CD14-positive monocyte (primary cell): Measurements from ENCODE around the gene CYP46A1. TPM values are rescaled to one million over a fixed set of nuclear protein-coding genes. Genes with fewer than 3 reads are reported as not detected.

Experiments
- DNase-seq, 3 donors: peaks; one replicate each; pipeline ENCODE4 v3.0.0-alpha.2; 2011 to 2022
- H2AFZ ChIP-seq: 2 replicates; pipeline ENCODE4 v1.6.0; 2012; ENCODE audit warnings: mild to moderate bottlenecking, low read depth, low read length, inconsistent platforms; ENCODE audit not compliant: insufficient read depth, poor library complexity, severe bottlenecking
- H3K27ac ChIP-seq, 2 donors: 1 replicate in 1 of 2; 2 replicates in 1 of 2; pipeline ENCODE4 v1.5.1; 2012 to 2013; ENCODE audit warnings: low read length in 2 of 2, control low read depth in 1 of 2, inconsistent platforms in 1 of 2, low read depth in 1 of 2, mild to moderate bottlenecking in 1 of 2
- H3K27me3 ChIP-seq, 2 donors: one replicate each; pipeline versions ENCODE4 v1.6.0 to v1.6.1; 2011 to 2013; ENCODE audit warnings: low read length in 2 of 2; ENCODE audit not compliant: control insufficient read depth in 2 of 2, insufficient read depth in 2 of 2
- H3K36me3 ChIP-seq, 2 donors: replicated peaks in 1 of 2; 1 replicate in 1 of 2; 2 replicates in 1 of 2; pipeline versions ENCODE4 v1.5.1 to v1.6.1; 2012 to 2013; ENCODE audit warnings: low read length in 2 of 2, control low read depth in 1 of 2, inconsistent platforms in 1 of 2, mild to moderate bottlenecking in 1 of 2; ENCODE audit not compliant: insufficient read depth in 2 of 2, control insufficient read depth in 1 of 2
- H3K4me1 ChIP-seq, 2 donors: 1 replicate in 1 of 2; 2 replicates in 1 of 2; pipeline versions ENCODE4 v1.5.1 to v1.6.1; 2012 to 2013; ENCODE audit warnings: low read length in 2 of 2, control low read depth in 1 of 2, inconsistent platforms in 1 of 2, mild to moderate bottlenecking in 1 of 2, moderate library complexity in 1 of 2; ENCODE audit not compliant: insufficient read depth in 2 of 2, control insufficient read depth in 1 of 2
- H3K4me2 ChIP-seq: replicated peaks from 2 replicates; pipeline ENCODE3; 2012; ENCODE audit warnings: low read length, moderate library complexity, mild to moderate bottlenecking; ENCODE audit not compliant: poor library complexity, severe bottlenecking; ENCODE audit errors: extremely low read depth
- H3K4me3 ChIP-seq, 3 experiments: fragments of 200-600 bp in 1 of 3; sonication (generic) in 1 of 3; replicated peaks in 1 of 3; 1 replicate in 2 of 3; 2 replicates in 1 of 3; pipeline ENCODE4 v1.5.1; 2011 to 2013; ENCODE audit warnings: low read length in 3 of 3, mild to moderate bottlenecking in 3 of 3, control low read depth in 2 of 3, low read depth in 2 of 3, inconsistent platforms in 1 of 3, moderate library complexity in 1 of 3
- H3K79me2 ChIP-seq: 2 replicates; pipeline ENCODE4 v1.6.0; 2012; ENCODE audit warnings: mild to moderate bottlenecking, control low read depth, inconsistent platforms, low read length, moderate library complexity; ENCODE audit not compliant: insufficient read depth
- H3K9ac ChIP-seq: 2 replicates; pipeline ENCODE4 v1.6.0; 2017; ENCODE audit warnings: low read length, mild to moderate bottlenecking; ENCODE audit not compliant: insufficient read depth, poor library complexity, severe bottlenecking
- H3K9me3 ChIP-seq, 2 donors: replicated peaks in 1 of 2; 1 replicate in 1 of 2; 2 replicates in 1 of 2; pipeline versions ENCODE4 v1.5.1 to v1.6.1; 2012 to 2013; ENCODE audit warnings: low read length in 2 of 2, control low read depth in 1 of 2; ENCODE audit not compliant: control insufficient read depth in 1 of 2, insufficient read depth in 1 of 2
- H4K20me1 ChIP-seq: 2 replicates; pipeline ENCODE4 v1.6.0; 2012; ENCODE audit warnings: mild to moderate bottlenecking, low read length, control low read depth, moderate library complexity; ENCODE audit not compliant: insufficient read depth
- H3K27ac Mint-ChIP-seq, 7 donors: one replicate each; pipeline ENCODE4 v1.8.0; 2020; ENCODE audit warnings: mild to moderate bottlenecking in 7 of 7, mixed read lengths in 7 of 7, moderate library complexity in 6 of 7, inconsistent platforms in 2 of 7
- H3K27me3 Mint-ChIP-seq, 3 donors: one replicate each; pipeline ENCODE4 v1.8.0; 2021 to 2022; ENCODE audit warnings: low read depth in 3 of 3, mild to moderate bottlenecking in 3 of 3, mixed read lengths in 3 of 3, moderate library complexity in 3 of 3, inconsistent platforms in 1 of 3
- H3K36me3 Mint-ChIP-seq, 2 donors: one replicate each; pipeline ENCODE4 v1.8.0; 2020; ENCODE audit warnings: mixed read lengths in 2 of 2, inconsistent platforms in 1 of 2, mild to moderate bottlenecking in 1 of 2
- H3K4me1 Mint-ChIP-seq: one replicate; pipeline ENCODE4 v1.8.0; 2020; ENCODE audit warnings: mild to moderate bottlenecking, mixed read lengths
- H3K4me3 Mint-ChIP-seq, 2 donors: one replicate each; pipeline ENCODE4 v1.8.0; 2020; ENCODE audit warnings: mild to moderate bottlenecking in 2 of 2, mixed read lengths in 2 of 2, moderate library complexity in 1 of 2
- H3K9me3 Mint-ChIP-seq, 7 donors: one replicate each; pipeline ENCODE4 v1.8.0; 2020 to 2022; ENCODE audit warnings: mixed read lengths in 7 of 7, mild to moderate bottlenecking in 6 of 7, moderate library complexity in 6 of 7, inconsistent platforms in 2 of 7
- WGBS: methylation state at CpG from one replicate; pipeline ENCODE4 v1.1.5; 2013; ENCODE audit warnings: missing lambda C conversion rate; ENCODE audit not compliant: insufficient coverage; 5-methylcytosine and 5-hydroxymethylcytosine counted together
- intact Hi-C, 2 donors: fragments of 100-400 bp; cut with micrococcal nuclease; formaldehyde crosslinking; loops; one replicate each; pipeline versions ENCODE4 v1.15.0 to v1.15.1; 2023
- polyA plus RNA-seq, 3 donors: library from polyadenylated mRNA; depleted of rRNA in 1 of 3; unstranded in 2 of 3; stranded (reverse) in 1 of 3; fragments of 300-500 nt in 2 of 3; fragments of >200 nt in 1 of 3; fragmentation: Illumina TruSeq in 2 of 3; gene quantifications; 1 replicate in 2 of 3; 2 replicates in 1 of 3; pipeline ENCODE4 v1.2.3, GENCODE V29; 2012 to 2021
- TF ChIP-seq, protein P1 (sequence below): fragments of 200-600 bp; IDR thresholded peaks from one replicate; pipeline ENCODE4 v1.8.0; 2022; ENCODE audit warnings: antibody characterized with exemption, mild to moderate bottlenecking

CYP46A1 gene
- polyA plus RNA-seq, 3 donors: not detected

GRCh38 chr14:99691111-99691885 is 7.2 kb downstream of the CYP46A1 start:
- Histone ChIP-seq H4K20me1 (no peaks in the 10 kb centered on the region), H2AFZ (no peak overlapping the region), H3K4me3 (no peak overlapping the region), H3K27ac (no peak overlapping the region), H3K4me2 (no peak overlapping the region), H3K4me1 (no peaks in the 10 kb centered on the region), H3K9me3 (no peaks in the 10 kb centered on the region), H3K9ac (no peak overlapping the region), H3K27me3 (peaks cover 0 to 17% of the 10 kb centered on the region in 2 donors), H3K79me2 (no peaks in the 10 kb centered on the region), H3K36me3 (no peaks in the 10 kb centered on the region)
- Mint-ChIP-seq H3K9me3 (peaks cover 0 to 6% (median 0%) of the 10 kb centered on the region in 7 donors), H3K4me3 (no peak overlapping the region), H3K27me3 (peaks cover 32 to 51% (median 43%) of the 10 kb centered on the region in 3 donors), H3K4me1 (peaks cover 7% of the 10 kb centered on the region), H3K36me3 (no peaks in the 10 kb centered on the region), H3K27ac (no peak overlapping the region)
- DNase-seq: no peak
- intact Hi-C loops: no loop called here
- 90% methylated on average over 11 of the region's 13 CpGs for WGBS
- TF ChIP-seq, protein P1, sequence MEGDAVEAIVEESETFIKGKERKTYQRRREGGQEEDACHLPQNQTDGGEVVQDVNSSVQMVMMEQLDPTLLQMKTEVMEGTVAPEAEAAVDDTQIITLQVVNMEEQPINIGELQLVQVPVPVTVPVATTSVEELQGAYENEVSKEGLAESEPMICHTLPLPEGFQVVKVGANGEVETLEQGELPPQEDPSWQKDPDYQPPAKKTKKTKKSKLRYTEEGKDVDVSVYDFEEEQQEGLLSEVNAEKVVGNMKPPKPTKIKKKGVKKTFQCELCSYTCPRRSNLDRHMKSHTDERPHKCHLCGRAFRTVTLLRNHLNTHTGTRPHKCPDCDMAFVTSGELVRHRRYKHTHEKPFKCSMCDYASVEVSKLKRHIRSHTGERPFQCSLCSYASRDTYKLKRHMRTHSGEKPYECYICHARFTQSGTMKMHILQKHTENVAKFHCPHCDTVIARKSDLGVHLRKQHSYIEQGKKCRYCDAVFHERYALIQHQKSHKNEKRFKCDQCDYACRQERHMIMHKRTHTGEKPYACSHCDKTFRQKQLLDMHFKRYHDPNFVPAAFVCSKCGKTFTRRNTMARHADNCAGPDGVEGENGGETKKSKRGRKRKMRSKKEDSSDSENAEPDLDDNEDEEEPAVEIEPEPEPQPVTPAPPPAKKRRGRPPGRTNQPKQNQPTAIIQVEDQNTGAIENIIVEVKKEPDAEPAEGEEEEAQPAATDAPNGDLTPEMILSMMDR: no peak

GRCh38 chr14:99693918-99694317 is 9.8 kb downstream of the CYP46A1 start:
- H3K27ac ChIP-seq: no peak overlapping the region
- H3K36me3 ChIP-seq: no peaks in the 10 kb centered on the region
- no peaks in the 10 kb centered on the region for H3K36me3 Mint-ChIP-seq
- peaks cover 3 to 14% of the 10 kb centered on the region in 2 donors for H3K27me3 ChIP-seq
- H3K4me3 Mint-ChIP-seq: peak overlapping the region in 1 of 2 donors; percentile 23
- H3K9me3 Mint-ChIP-seq: peaks cover 0 to 8% (median 2%) of the 10 kb centered on the region in 7 donors
- no peak overlapping the region for H3K27ac Mint-ChIP-seq
- H3K79me2 ChIP-seq: no peaks in the 10 kb centered on the region
- intact Hi-C loops: no loop called here
- H3K4me1 ChIP-seq: no peaks in the 10 kb centered on the region
- H3K9me3 ChIP-seq: no peaks in the 10 kb centered on the region
- DNase-seq: no peak
- peaks cover 1% of the 10 kb centered on the region for H3K4me1 Mint-ChIP-seq
- H3K4me3 ChIP-seq: no peak overlapping the region
- whole genome bisulfite sequencing: 90% methylated on average over 2 of the region's 3 CpGs
- H2AFZ ChIP-seq: no peak overlapping the region
- peaks cover 14 to 34% (median 23%) of the 10 kb centered on the region in 3 donors for H3K27me3 Mint-ChIP-seq
- TF ChIP-seq, protein P1: no peak
- H4K20me1 ChIP-seq: no peaks in the 10 kb centered on the region
- no peak overlapping the region for H3K9ac ChIP-seq
- H3K4me2 ChIP-seq: no peak overlapping the region
